Right atrium auricular region (tissue), 2 donors: ENCODE results near the gene SLC25A10. TPM values are rescaled to one million over a fixed set of nuclear protein-coding genes. Genes with fewer than 3 reads are reported as not detected.

Source experiments
- DNase-seq: peaks from one replicate; pipeline ENCODE4 v3.0.0-alpha.2; 2019; ENCODE audit warnings: low spot score
- H3K27ac ChIP-seq, 2 donors: fragments of 200-600 bp; sonication (generic); 1 replicate in 1 of 2; 2 replicates in 1 of 2; pipeline ENCODE4 v1.5.1; 2016 to 2019
- H3K27me3 ChIP-seq, 2 donors: fragments of 200-600 bp; sonication (generic); one replicate each; pipeline versions ENCODE4 v1.5.1 to v1.6.0; 2017 to 2019
- H3K36me3 ChIP-seq: fragments of 200-600 bp; sonication (generic); one replicate; pipeline ENCODE4 v1.5.1; 2016
- H3K4me1 ChIP-seq, 2 donors: fragments of 200-600 bp; sonication (generic); one replicate each; pipeline versions ENCODE4 v1.5.1 to v1.6.0; 2017 to 2019
- H3K4me3 ChIP-seq, 2 donors: fragments of 200-600 bp; sonication (generic); 1 replicate in 1 of 2; 2 replicates in 1 of 2; pipeline ENCODE4 v1.5.1; 2017 to 2019; ENCODE audit warnings: mild to moderate bottlenecking in 1 of 2, moderate library complexity in 1 of 2
- H3K9me3 ChIP-seq, 2 donors: fragments of 200-600 bp; sonication (generic); one replicate each; pipeline ENCODE4 v1.5.1; 2019
- CTCF ChIP-seq, 2 donors: fragments of 200-600 bp; sonication (generic); IDR thresholded peaks; one replicate each; pipeline ENCODE4 v1.5.1; 2019; ENCODE audit warnings: antibody characterized with exemption in 2 of 2
- total RNA-seq, 2 donors: library from RNA; depleted of rRNA; stranded (reverse); fragments of >200 nt; gene quantifications; one replicate each; pipeline ENCODE4 v1.1.0, GENCODE V29; 2016

Gene SLC25A10
- total RNA-seq, 2 donors from 2014 or later: 6.6 to 18.2 TPM

- Histone ChIP-seq H3K4me1 (peaks cover 0 to 18% of the 10 kb centered on the region in 2 donors), H3K4me3 (no peak overlapping the region), H3K27me3 (no peaks in the 10 kb centered on the region), H3K36me3 (peaks cover 93% of the 10 kb centered on the region), H3K27ac (no peak overlapping the region), H3K9me3 (no peaks in the 10 kb centered on the region)
- no peak for DNase-seq
- no peak for TF ChIP-seq CTCF (IDR thresholded peaks at IDR 0.05)
These were observed 17.3 kb upstream of the SLC25A10 start for GRCh38 chr17:81694810-81695209.

- Histone ChIP-seq H3K9me3 (no peaks in the 10 kb centered on the region), H3K27me3 (no peaks in the 10 kb centered on the region), H3K36me3 (peaks cover 89% of the 10 kb centered on the region), H3K4me3 (no peak overlapping the region), H3K27ac (no peak overlapping the region), H3K4me1 (peaks cover 0 to 18% of the 10 kb centered on the region in 2 donors)
- no peak for TF ChIP-seq CTCF (IDR thresholded peaks at IDR 0.05)
- no peak for DNase-seq
These were observed 16.9 kb upstream of the SLC25A10 start for GRCh38 chr17:81695211-81695610.

- Histone ChIP-seq H3K4me3 (no peak overlapping the region), H3K9me3 (no peaks in the 10 kb centered on the region), H3K4me1 (peaks cover 0 to 23% of the 10 kb centered on the region in 2 donors), H3K27ac (no peak overlapping the region), H3K36me3 (peaks cover 89% of the 10 kb centered on the region), H3K27me3 (no peaks in the 10 kb centered on the region)
- TF ChIP-seq CTCF (IDR thresholded peaks at IDR 0.05): no peak
- no peak for DNase-seq
These were observed 16.3 kb upstream of the SLC25A10 start for GRCh38 chr17:81695801-81696200.

GRCh38 chr17:81696218-81696941 is 15.7 kb upstream of the SLC25A10 start:
- Histone ChIP-seq H3K4me3 (no peak overlapping the region), H3K27ac (peak overlapping the region; percentile 71), H3K9me3 (no peaks in the 10 kb centered on the region), H3K27me3 (no peaks in the 10 kb centered on the region), H3K4me1 (peaks cover 0 to 29% of the 10 kb centered on the region in 2 donors), H3K36me3 (peaks cover 89% of the 10 kb centered on the region)
- no peak for TF ChIP-seq CTCF (IDR thresholded peaks at IDR 0.05)
- no peak for DNase-seq

- no peak overlapping the region for H3K4me3 ChIP-seq
- no peaks in the 10 kb centered on the region for H3K27me3 ChIP-seq
- TF ChIP-seq CTCF (IDR thresholded peaks at IDR 0.05): no peak
- no peak for DNase-seq
- peak overlapping the region; percentile 71 for H3K27ac ChIP-seq
- H3K9me3 ChIP-seq: no peaks in the 10 kb centered on the region
- H3K4me1 ChIP-seq: peaks cover 0 to 39% of the 10 kb centered on the region in 2 donors
- H3K36me3 ChIP-seq: peaks cover 84% of the 10 kb centered on the region
These were observed 14.6 kb upstream of the SLC25A10 start for GRCh38 chr17:81697261-81698044.
